Stimulated activated CD4-positive, alpha-beta T cell treated with anti-CD3 and anti-CD28 coated beads, Interleukin-15, amount 100 ng/mL, for 1 hour (primary cell): ENCODE results near the gene PARM1.

ENCODE experiments used
- DNase-seq, 2 donors: peaks; one replicate each; pipeline ENCODE4 v3.0.0-alpha.2; 2020; ENCODE audit warnings: low read depth in 1 of 2, low spot score in 1 of 2

The PARM1 gene

DNA sequence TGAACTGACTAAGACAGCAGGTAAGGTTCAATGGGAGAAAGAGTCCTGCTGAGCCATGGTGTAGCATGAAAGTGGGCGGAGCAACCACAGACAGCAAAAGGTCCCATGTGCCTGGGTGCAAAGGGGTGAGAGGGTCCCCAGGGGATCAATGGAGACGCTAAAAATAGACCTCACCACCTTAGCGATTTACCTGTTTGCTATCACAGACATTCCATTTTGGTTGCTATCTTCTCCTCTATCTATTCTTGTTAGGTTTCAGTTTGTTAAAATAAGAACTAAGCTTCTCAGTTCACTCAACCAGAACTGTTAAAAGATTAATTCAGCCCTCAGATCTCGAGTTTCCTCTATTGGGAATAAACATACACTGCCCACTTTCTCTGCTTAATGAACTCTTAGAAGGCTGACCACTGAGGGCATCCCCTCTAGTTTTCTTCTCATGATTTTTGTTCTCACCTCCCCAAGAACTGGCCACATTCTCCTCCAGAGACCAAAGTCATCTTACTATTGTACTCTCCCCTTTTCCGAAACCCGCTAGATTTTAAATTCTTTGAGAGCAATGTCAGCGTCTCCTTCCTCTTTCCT, 136.7 kb downstream of the PARM1 start:
- no peak for DNase-seq

DNA sequence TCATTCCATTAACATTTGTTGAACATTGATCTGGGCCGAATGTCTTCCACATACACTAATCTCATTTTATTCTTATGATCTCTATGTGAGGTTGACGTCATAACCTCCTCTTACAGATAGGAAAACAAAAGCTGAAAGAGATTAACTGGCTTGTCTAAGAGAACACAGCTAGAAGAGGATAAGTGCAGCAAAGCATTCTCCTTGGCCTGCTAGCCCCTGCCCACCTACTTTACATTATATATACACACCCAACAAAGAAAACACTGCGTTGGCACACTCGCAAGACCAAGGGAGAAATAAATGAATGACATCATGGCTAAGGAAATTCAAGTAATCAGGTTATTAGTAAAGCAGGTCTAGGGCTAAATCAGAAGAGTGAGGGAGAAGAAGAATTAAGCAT, 138.4 kb downstream of the PARM1 start:
- DNase-seq: no peak

DNA sequence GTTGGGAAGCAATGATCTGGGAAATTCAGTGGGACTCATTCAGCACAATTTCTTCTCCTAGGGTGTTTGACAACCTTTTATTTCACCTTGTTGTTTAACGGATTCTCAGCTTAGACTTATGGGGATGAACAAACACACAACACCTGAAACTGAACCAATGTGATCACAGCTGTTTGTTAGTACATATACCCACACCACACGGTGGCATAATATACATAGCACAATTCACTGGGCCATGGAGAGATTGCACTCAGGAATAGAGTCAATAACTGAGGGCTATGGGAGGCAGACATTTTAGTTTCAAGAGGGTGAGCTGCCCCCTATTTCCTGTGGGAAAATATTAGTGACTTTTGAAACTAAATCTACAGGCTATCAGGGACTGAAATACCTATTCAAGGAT, 148.0 kb downstream of the PARM1 start:
- DNase-seq: no peak

DNA sequence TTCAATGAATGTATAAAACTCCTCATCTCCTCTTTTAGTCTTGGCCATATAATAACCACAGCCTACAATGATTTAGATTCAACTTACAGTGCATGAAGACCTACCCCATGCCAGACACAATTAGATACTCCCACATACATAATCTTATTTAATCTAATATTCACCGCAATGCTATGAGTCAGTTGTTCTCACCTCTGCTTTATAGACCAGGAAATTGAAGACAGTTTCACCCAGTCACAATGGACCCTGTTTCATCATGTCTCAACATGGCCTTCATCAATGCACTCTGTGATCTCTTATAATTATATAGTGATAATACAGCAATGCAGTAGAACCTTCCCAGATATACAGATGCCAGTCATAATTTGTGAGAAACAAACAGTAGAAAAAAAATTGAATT, 148.6 kb downstream of the PARM1 start:
- no peak for DNase-seq

DNA sequence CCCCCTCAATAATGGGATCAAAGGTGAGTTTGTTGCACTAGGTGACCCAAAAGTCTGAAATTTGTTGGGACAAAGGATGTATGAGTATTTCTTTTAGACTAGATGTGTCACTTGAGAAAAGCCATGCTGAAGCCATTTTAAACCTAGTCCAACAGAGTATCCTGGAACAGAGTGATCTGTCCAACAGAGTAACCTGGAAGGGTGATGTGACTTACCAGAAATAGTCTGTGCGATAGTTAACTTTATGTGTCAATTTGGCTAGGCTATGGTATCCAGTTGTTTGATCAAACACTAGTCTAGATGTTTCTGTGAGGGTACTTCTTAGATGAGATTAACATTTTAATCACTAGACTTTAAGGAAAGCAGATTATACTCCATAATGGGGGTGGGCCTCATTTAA, 154.5 kb downstream of the PARM1 start:
- DNase-seq: no peak

DNA sequence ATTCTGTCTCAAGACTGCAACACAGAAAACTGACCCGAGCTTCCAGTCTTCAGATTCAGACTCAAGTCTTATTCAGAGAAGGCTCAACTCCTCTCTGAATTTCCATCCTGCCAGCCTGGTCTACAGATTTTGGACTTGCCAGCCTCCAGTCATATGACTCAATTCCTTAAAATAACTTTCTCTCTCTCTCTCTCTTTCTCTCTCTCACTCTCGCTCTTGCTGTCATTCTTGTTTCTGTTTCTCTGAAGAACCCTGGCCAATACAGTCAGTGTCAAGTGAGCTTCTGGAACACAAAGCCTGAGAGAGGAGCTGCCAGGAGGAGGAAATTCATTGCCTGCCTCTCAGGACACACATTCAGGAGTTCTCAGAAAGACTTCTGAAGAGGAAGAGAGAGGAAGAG, 154.9 kb downstream of the PARM1 start:
- DNase-seq: no peak

DNA sequence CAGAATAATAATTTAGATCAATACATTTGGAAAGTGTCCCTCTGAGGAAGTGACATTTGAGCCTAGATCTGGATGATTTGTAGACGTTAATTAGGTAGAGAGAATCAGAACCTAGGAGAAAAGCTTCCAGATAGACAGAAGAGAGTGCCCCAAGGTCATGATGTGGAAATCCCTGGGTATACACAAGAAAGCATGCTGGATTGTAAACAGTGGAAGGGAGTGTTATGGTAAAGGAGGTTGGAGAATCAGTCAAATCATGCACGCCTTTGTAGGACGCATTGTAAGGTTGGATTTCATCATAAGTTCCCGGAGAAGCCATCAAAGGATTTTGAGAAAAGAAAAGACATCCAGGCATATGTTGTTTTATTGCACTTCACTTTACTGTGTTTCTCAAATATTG, 156.3 kb downstream of the PARM1 start:
- DNase-seq: no peak

DNA sequence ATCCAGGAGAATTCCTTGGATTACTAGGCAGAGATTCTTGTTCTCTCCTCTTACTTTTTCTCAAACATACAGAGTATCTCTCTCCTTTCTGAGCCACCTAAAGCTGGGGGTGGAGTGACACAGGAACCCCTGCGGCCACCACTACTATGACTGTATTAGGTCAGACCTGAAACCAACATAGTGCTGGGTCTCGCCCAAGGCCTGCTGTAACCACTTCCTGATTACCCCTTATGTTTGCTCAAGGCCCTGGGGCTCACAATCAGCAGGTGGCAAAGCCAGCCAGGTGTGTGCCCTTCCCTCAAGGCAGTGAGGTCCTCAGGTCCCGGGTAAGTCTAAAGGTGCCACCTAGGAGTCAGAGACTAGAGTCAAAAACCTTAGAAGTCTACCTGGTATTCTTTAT, 166.4 kb downstream of the PARM1 start:
- DNase-seq: no peak
